H1 (cell line): ENCODE measurements around the gene TOP1. TPM values are rescaled to one million over a fixed set of nuclear protein-coding genes. Genes with fewer than 3 reads are reported as not detected.

Experiments used
- CTCF ChIA-PET: fragments of 300-600 bp; sonication (Branson Sonifier 250); formaldehyde crosslinking; loops from one replicate; lab custom pipeline; 2021; ENCODE audit not compliant: partially characterized antibody; lab: Charles Lee
- POLR2A ChIA-PET: fragments of 300-600 bp; sonication (Branson Sonifier 250); formaldehyde crosslinking; loops from one replicate; lab custom pipeline; 2021; ENCODE audit warnings: inconsistent platforms; ENCODE audit not compliant: partially characterized antibody; lab: Charles Lee
- DNase-seq, 2 experiments: peaks; one replicate each; pipeline versions ENCODE4 v3.0.0 to v3.0.0-alpha.2; 2010 to 2022; ENCODE audit warnings: low spot score in 2 of 2, low read depth in 1 of 2, mixed read lengths in 1 of 2
- FAIRE-seq: peaks from 2 replicates; lab custom pipeline; 2011; peaks lifted over from hg19 to GRCh38; lab: Jason Lieb, UNC
- H2AFZ ChIP-seq: 2 replicates; pipeline ENCODE4 v1.8.1; 2012; ENCODE audit warnings: low read length, inconsistent platforms
- H2AK5ac ChIP-seq: 2 replicates; pipeline ENCODE4 v1.6.1; 2013; ENCODE audit warnings: low read depth, low read length
- H2BK120ac ChIP-seq: replicated peaks from 2 replicates; pipeline ENCODE3; 2013; ENCODE audit warnings: low read depth, low read length, inconsistent platforms
- H2BK12ac ChIP-seq: 2 replicates; pipeline ENCODE4 v1.6.1; 2013; ENCODE audit warnings: low read depth, low read length
- H2BK15ac ChIP-seq: 2 replicates; pipeline ENCODE4 v1.6.1; 2013; ENCODE audit warnings: low read length
- H2BK20ac ChIP-seq: 2 replicates; pipeline ENCODE4 v1.6.1; 2013; ENCODE audit warnings: low read length
- H2BK5ac ChIP-seq: 2 replicates; pipeline ENCODE4 v1.6.1; 2013; ENCODE audit warnings: low read depth, low read length
- H3K14ac ChIP-seq: 2 replicates; pipeline ENCODE4 v1.6.1; 2013; ENCODE audit warnings: inconsistent platforms; ENCODE audit not compliant: insufficient read length
- H3K18ac ChIP-seq: 2 replicates; pipeline ENCODE4 v1.6.1; 2013; ENCODE audit warnings: low read length; ENCODE audit errors: extremely low read depth
- H3K23ac ChIP-seq: 2 replicates; pipeline ENCODE4 v1.6.1; 2013; ENCODE audit warnings: inconsistent platforms; ENCODE audit not compliant: insufficient read length
- H3K23me2 ChIP-seq: 2 replicates; pipeline ENCODE4 v1.6.1; 2013; ENCODE audit warnings: low read depth, low read length
- H3K27ac ChIP-seq: 2 replicates; pipeline ENCODE4 v1.6.1; 2011; ENCODE audit warnings: low read depth, low read length, inconsistent platforms
- H3K27me3 ChIP-seq, 4 experiments: replicated peaks in 1 of 4; 1 replicate in 1 of 4; 2 replicates in 3 of 4; pipeline versions ENCODE4 v1.6.1 to v1.8.1; 2011 to 2013; ENCODE audit warnings: low read length in 3 of 4, mild to moderate bottlenecking in 3 of 4, inconsistent platforms in 2 of 4, mixed read lengths in 2 of 4, moderate library complexity in 1 of 4; ENCODE audit not compliant: control insufficient read depth in 3 of 4, insufficient read depth in 3 of 4; ENCODE audit errors: extremely low read depth in 1 of 4
- H3K36me3 ChIP-seq, 4 experiments: 2 replicates each; pipeline versions ENCODE4 v1.6.1 to v1.8.1; 2011 to 2013; ENCODE audit warnings: mild to moderate bottlenecking in 4 of 4, low read length in 3 of 4, moderate library complexity in 2 of 4, control low read depth in 1 of 4, inconsistent platforms in 1 of 4; ENCODE audit not compliant: insufficient read depth in 4 of 4, control insufficient read depth in 2 of 4
- H3K4ac ChIP-seq: replicated peaks from 2 replicates; pipeline ENCODE3; 2013; ENCODE audit warnings: low read length, low read depth, mixed read lengths, inconsistent platforms; ENCODE audit not compliant: insufficient read length
- H3K4me1 ChIP-seq, 4 experiments: replicated peaks in 1 of 4; 1 replicate in 1 of 4; 2 replicates in 3 of 4; pipeline versions ENCODE4 v1.6.1 to v1.8.1; 2011 to 2013; ENCODE audit warnings: low read length in 3 of 4, inconsistent platforms in 2 of 4, mixed read lengths in 1 of 4; ENCODE audit not compliant: insufficient read depth in 4 of 4, control insufficient read depth in 3 of 4
- H3K4me2 ChIP-seq, 2 experiments: 2 replicates each; pipeline versions ENCODE4 v1.6.1 to v1.8.1; 2011 to 2013; ENCODE audit warnings: low read depth in 2 of 2, low read length in 2 of 2, control low read depth in 1 of 2, inconsistent platforms in 1 of 2, mild to moderate bottlenecking in 1 of 2; ENCODE audit not compliant: insufficient read depth in 1 of 2
- H3K4me3 ChIP-seq, 4 experiments: fragments of 200-600, 300-600 bp in 1 of 4; sonication (generic), shearing (Covaris generic), sonication (Bioruptor Twin) in 1 of 4; 2 replicates each; pipeline versions ENCODE4 v1.5.1 to v1.8.1; 2011 to 2016; ENCODE audit warnings: low read length in 4 of 4, low read depth in 3 of 4, control low read depth in 2 of 4, inconsistent platforms in 2 of 4, mild to moderate bottlenecking in 2 of 4, mixed read lengths in 1 of 4, moderate library complexity in 1 of 4; ENCODE audit not compliant: insufficient read depth in 2 of 4; ENCODE audit errors: extremely low read depth in 1 of 4
- H3K56ac ChIP-seq: replicated peaks from 2 replicates; pipeline ENCODE3; 2013; ENCODE audit warnings: low read depth, mild to moderate bottlenecking, mixed read lengths, low read length, inconsistent platforms; ENCODE audit not compliant: insufficient read length
- H3K79me1 ChIP-seq: 2 replicates; pipeline ENCODE4 v1.6.1; 2013; ENCODE audit warnings: low read depth, low read length, control low read depth
- H3K79me2 ChIP-seq, 2 experiments: 2 replicates each; pipeline versions ENCODE4 v1.6.1 to v1.8.1; 2012 to 2013; ENCODE audit warnings: low read length in 2 of 2, mild to moderate bottlenecking in 2 of 2, inconsistent platforms in 1 of 2; ENCODE audit not compliant: insufficient read depth in 2 of 2, control insufficient read depth in 1 of 2
- H3K9ac ChIP-seq, 4 experiments: replicated peaks in 1 of 4; 1 replicate in 1 of 4; 2 replicates in 3 of 4; pipeline versions ENCODE4 v1.6.1 to v1.8.1; 2011 to 2013; ENCODE audit warnings: low read depth in 3 of 4, low read length in 3 of 4, control low read depth in 2 of 4, mild to moderate bottlenecking in 2 of 4, moderate library complexity in 2 of 4, inconsistent platforms in 1 of 4; ENCODE audit errors: extremely low read depth in 1 of 4
- H3K9me3 ChIP-seq, 2 experiments: 2 replicates each; pipeline versions ENCODE4 v1.6.1 to v1.8.1; 2012 to 2013; ENCODE audit warnings: mild to moderate bottlenecking in 2 of 2, moderate library complexity in 2 of 2, control low read depth in 1 of 2, inconsistent platforms in 1 of 2, low read depth in 1 of 2, low read length in 1 of 2, mixed read lengths in 1 of 2; ENCODE audit not compliant: insufficient read depth in 2 of 2
- H4K20me1 ChIP-seq, 2 experiments: replicated peaks in 1 of 2; 2 replicates each; pipeline versions ENCODE3 to v1.8.1; 2011 to 2013; ENCODE audit warnings: inconsistent platforms in 2 of 2, low read length in 2 of 2, mild to moderate bottlenecking in 1 of 2; ENCODE audit not compliant: insufficient read depth in 2 of 2, control insufficient read depth in 1 of 2
- H4K5ac ChIP-seq: 2 replicates; pipeline ENCODE4 v1.6.1; 2013; ENCODE audit warnings: low read length, low read depth, mixed read lengths, inconsistent platforms; ENCODE audit not compliant: insufficient read length
- H4K8ac ChIP-seq: 2 replicates; pipeline ENCODE4 v1.8.0; 2013; ENCODE audit warnings: mild to moderate bottlenecking, moderate library complexity, low read length, inconsistent platforms; ENCODE audit not compliant: insufficient read depth; ENCODE audit errors: extremely low read depth
- H4K91ac ChIP-seq: replicated peaks from 2 replicates; pipeline ENCODE3; 2013; ENCODE audit warnings: low read length, mixed read lengths, inconsistent platforms; ENCODE audit not compliant: insufficient read length
- BRCA1 ChIP-seq: IDR thresholded peaks from 2 replicates; pipeline ENCODE4 v1.6.1; 2012; ENCODE audit warnings: low read depth, low read length, improper control_type of control experiment
- CBX8 ChIP-seq: fragments of 300-800, 300-1000 bp; sonication (generic); IDR thresholded peaks from 2 replicates; pipeline ENCODE4 v1.7.1; 2016; ENCODE audit warnings: low read depth, low read length, borderline replicate concordance
- KDM4A ChIP-seq: IDR thresholded peaks from one replicate; pipeline ENCODE4 v1.7.1; 2012; ENCODE audit warnings: low read depth, mild to moderate bottlenecking, moderate library complexity, low read length, inconsistent platforms; ENCODE audit not compliant: severe bottlenecking
- RBBP5 ChIP-seq: IDR thresholded peaks from 2 replicates; pipeline ENCODE4 v1.7.1; 2012; ENCODE audit warnings: low read depth, mild to moderate bottlenecking, inconsistent platforms, low read length, moderate library complexity, borderline replicate concordance
- RXRA ChIP-seq: IDR thresholded peaks from 2 replicates; pipeline ENCODE4 v1.6.1; 2011; ENCODE audit warnings: low read depth, mild to moderate bottlenecking, low read length, moderate library complexity; ENCODE audit not compliant: insufficient read depth
- SIRT6 ChIP-seq: IDR thresholded peaks from one replicate; pipeline ENCODE4 v1.7.1; 2012; ENCODE audit warnings: low read length, inconsistent platforms
- SP2 ChIP-seq: IDR thresholded peaks from 2 replicates; pipeline ENCODE4 v1.6.1; 2012; ENCODE audit warnings: mild to moderate bottlenecking, low read length, inconsistent platforms
- TAF1 ChIP-seq: IDR thresholded peaks from 2 replicates; pipeline ENCODE4 v1.6.1; 2011; ENCODE audit warnings: mild to moderate bottlenecking, low read depth, low read length
- WGBS, 2 experiments: shearing (Covaris generic) in 1 of 2; methylation state at CpG; one replicate each; pipeline versions ENCODE4 v1.1.6 to v1.1.7; 2013 to 2015; ENCODE audit warnings: low lambda C conversion rate in 2 of 2, mixed read lengths in 2 of 2, inconsistent platforms in 1 of 2, low coverage in 1 of 2, missing lambda C conversion rate in 1 of 2; ENCODE audit not compliant: insufficient replicate concordance in 2 of 2, insufficient coverage in 1 of 2, insufficient read length in 1 of 2; ENCODE audit errors: extremely low coverage in 1 of 2, missing lambda C conversion rate in 1 of 2; 5-methylcytosine and 5-hydroxymethylcytosine counted together
- polyA plus RNA-seq, 7 experiments: library from polyadenylated mRNA; depleted of rRNA in 3 of 7; stranded (reverse) in 5 of 7; unstranded in 2 of 7; fragments of >200 nt in 5 of 7; fragments of 200-250 nt in 2 of 7; gene quantifications; 1 replicate in 5 of 7; 2 replicates in 1 of 7; 4 replicates in 1 of 7; pipeline versions ENCODE4 v1.2.1 to v1.2.3, GENCODE V29; 2011 to 2013; ENCODE audit warnings: missing spikeins in 2 of 7, mixed read lengths in 2 of 7
- total RNA-seq: library from RNA; stranded (reverse); fragmentation: NEBNext Ultra II Directional; extraction: Animal tissue kit (Norgen Biotek cat#: 25700); gene quantifications from 2 replicates; pipeline ENCODE4 v1.2.1, GENCODE V29; 2021

TOP1 gene
- total and polyA plus RNA-seq, 2 of the 8 experiments (the other 6 are each of a cell fraction or from before 2014, with no cell fraction given): 7.4 to 108 TPM

GRCh38 chr20:41065716-41066115, 37.1 kb downstream of the TOP1 start:
- Histone ChIP-seq H3K14ac (no peak overlapping the region), H2BK120ac (no peak overlapping the region), H3K4me3 (no peak overlapping the region), H3K79me1 (no peaks in the 10 kb centered on the region; the same call in 1 of the 2 replicates), H3K23ac (no peak overlapping the region), H3K4ac (no peak overlapping the region), H2BK20ac (no peak overlapping the region), H4K8ac (no peak overlapping the region), H3K27me3 (no peaks in the 10 kb centered on the region), H2AK5ac (no peak overlapping the region), H3K9me3 (no peaks in the 10 kb centered on the region)
- no peak for TF ChIP-seq SP2
- no peak for TF ChIP-seq KDM4A
- TF ChIP-seq SIRT6: no peak
- no peak for TF ChIP-seq RXRA
- TF ChIP-seq CBX8: no peak
- TF ChIP-seq TAF1: no peak
- TF ChIP-seq BRCA1: no peak
- TF ChIP-seq RBBP5: no peak
- TF ChIP-seq, all 59 proteins: peak for 0
- ChIA-PET CTCF (interaction anchor here (0.7 to 1.2 kb wide), 2 partner anchors 102 to 103 kb away, joined by 3 to 4 read pairs; no protein-coding TSS in a partner anchor), POLR2A (no interaction called here)
- FAIRE-seq (no peak), DNase-seq (no peak)
- Histone ChIP-seq H3K27ac (no peak overlapping the region), H3K23me2 (no peaks in the 10 kb centered on the region), H3K18ac (no peak overlapping the region), H2BK15ac (no peak overlapping the region), H4K20me1 (peaks cover 7 to 9% of the 10 kb centered on the region in 2 experiments), H3K79me2 (peaks cover 0 to 78% of the 10 kb centered on the region in 2 experiments; a peak in 3 of 4 replicates), H2AFZ (no peak overlapping the region), H3K4me1 (no peaks in the 10 kb centered on the region), H4K5ac (no peak overlapping the region), H3K36me3 (peaks cover 0 to 35% (median 11%) of the 10 kb centered on the region in 4 experiments; a peak in 5 of 8 replicates), H2BK12ac (no peak overlapping the region), H3K9ac (no peak overlapping the region), H2BK5ac (no peak overlapping the region), H3K56ac (no peak overlapping the region), H3K4me2 (no peak overlapping the region), H4K91ac (no peak overlapping the region)
- WGBS, 2 experiments: 96% methylated on average over 3 of the region's 3 CpGs; no CpG with 5 or more reads in 1 of the 2 experiments
